Esophagus squamous epithelium (tissue), 5 donors: ENCODE measurements around the gene TCERG1L. TPM values are rescaled to one million over a fixed set of nuclear protein-coding genes. Genes with fewer than 3 reads are reported as not detected.

Experiments used
- DNase-seq: peaks from one replicate; lab custom pipeline; 2025; lab: John Stamatoyannopoulos, UW
- H3K27ac ChIP-seq, 4 donors: fragments of 200-600 bp; sonication (generic); one replicate each; pipeline ENCODE4 v1.5.1; 2016 to 2019; ENCODE audit warnings: mild to moderate bottlenecking in 1 of 4
- H3K27me3 ChIP-seq, 4 donors: fragments of 200-600 bp; sonication (generic); 1 replicate in 3 of 4; 2 replicates in 1 of 4; pipeline versions ENCODE4 v1.5.1 to v1.6.0; 2017 to 2021; ENCODE audit warnings: antibody characterized with exemption in 1 of 4
- H3K36me3 ChIP-seq, 3 donors: fragments of 200-600 bp; sonication (generic); one replicate each; pipeline ENCODE4 v1.5.1; 2016 to 2019
- H3K4me1 ChIP-seq, 3 donors: fragments of 200-600 bp; sonication (generic); one replicate each; pipeline ENCODE4 v1.5.1; 2017 to 2019
- H3K4me3 ChIP-seq, 4 donors: fragments of 200-600 bp; sonication (generic); 1 replicate in 3 of 4; 2 replicates in 1 of 4; pipeline ENCODE4 v1.5.1; 2016 to 2019; ENCODE audit warnings: mild to moderate bottlenecking in 2 of 4, moderate library complexity in 1 of 4
- H3K9me3 ChIP-seq, 3 donors: fragments of 200-600 bp; sonication (generic); one replicate each; pipeline ENCODE4 v1.5.1; 2016 to 2019
- CTCF ChIP-seq, 6 experiments: fragments of 450-650 bp in 4 of 6; fragments of 200-600 bp in 2 of 6; sonication (generic) in 2 of 6; IDR thresholded peaks; one replicate each; pipeline ENCODE4 v1.5.1; 2016 to 2019; ENCODE audit warnings: antibody characterized with exemption in 6 of 6, mild to moderate bottlenecking in 4 of 6, moderate library complexity in 4 of 6
- POLR2A ChIP-seq, 4 donors: fragments of 450-650 bp; IDR thresholded peaks; one replicate each; pipeline ENCODE4 v1.6.1; 2017; ENCODE audit warnings: antibody characterized with exemption in 4 of 4, mild to moderate bottlenecking in 4 of 4, moderate library complexity in 3 of 4
- WGBS, 2 donors: methylation state at CpG; one replicate each; pipeline ENCODE4 v1.1.5; 2018; 5-methylcytosine and 5-hydroxymethylcytosine counted together
- intact Hi-C: fragments of 100-400 bp; cut with DNase I; formaldehyde crosslinking; loops from one replicate; pipeline ENCODE4 v1.15.0; 2022
- total RNA-seq, 4 donors: library from RNA; depleted of rRNA; stranded (reverse); fragments of >200 nt; gene quantifications; one replicate each; pipeline ENCODE4 v1.1.0, GENCODE V29; 2016
- donor health status: DM: yes; HTN: yes; CAD: no.

TCERG1L gene
- total RNA-seq, 4 donors from 2014 or later = 0.12 to 2.9 (median 0.48) TPM

GRCh38 chr10:131205556-131205955 is 106.0 kb downstream of the TCERG1L start:
- Histone ChIP-seq H3K4me3 (no peak overlapping the region), H3K4me1 (no peaks in the 10 kb centered on the region), H3K9me3 (no peaks in the 10 kb centered on the region), H3K27ac (no peak overlapping the region), H3K27me3 (no peaks in the 10 kb centered on the region), H3K36me3 (no peaks in the 10 kb centered on the region)
- 87% methylated on average over 9 of the region's 9 CpGs; no CpG with 5 or more reads in 1 of the 2 donors for WGBS, 2 donors
- intact Hi-C loops = no loop called here
- DNase-seq = no peak
- TF ChIP-seq POLR2A (IDR thresholded peaks at IDR 0.05) (no peak), CTCF (IDR thresholded peaks at IDR 0.05) (no peak)

DNA sequence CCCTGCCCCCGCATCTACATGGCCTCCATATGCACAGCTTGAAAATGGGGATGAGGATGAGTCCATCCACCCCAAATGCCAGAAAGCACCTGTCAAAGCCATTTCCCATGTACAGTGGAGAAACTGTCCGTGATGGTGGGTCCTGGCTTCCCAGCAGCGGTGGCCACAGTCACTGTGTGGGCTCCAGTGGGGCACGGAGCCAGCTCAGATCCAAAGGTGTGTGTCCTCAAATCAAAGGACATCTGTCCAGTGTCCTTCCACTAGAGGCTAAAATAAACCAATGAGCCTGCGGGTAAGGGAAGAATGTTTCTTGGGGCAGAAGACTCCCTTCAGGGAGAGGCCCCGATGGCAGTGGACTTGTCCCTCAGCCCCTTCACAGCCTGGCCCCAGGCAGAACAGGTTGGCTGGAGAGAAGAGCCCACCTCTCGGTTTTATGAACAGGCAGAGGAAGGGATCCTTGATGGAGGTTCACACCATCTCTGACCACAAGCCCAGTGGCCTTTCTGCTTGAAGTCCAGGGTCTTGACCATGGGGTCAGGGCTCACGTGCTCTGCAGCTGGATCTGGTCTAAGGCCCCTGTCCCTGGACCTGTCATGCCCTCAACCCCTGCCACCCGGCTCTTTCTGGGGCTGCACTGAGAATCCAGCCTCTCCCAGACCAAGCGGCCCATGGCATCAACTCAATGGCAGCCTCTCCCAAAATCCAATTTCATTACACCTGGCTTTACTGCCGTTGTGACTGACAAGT is 106.9 kb downstream of the TCERG1L start:
- intact Hi-C loops = no loop called here
- DNase-seq = no peak
- Histone ChIP-seq H3K27me3 (peaks cover 0 to 5% (median 0%) of the 10 kb centered on the region in 4 donors), H3K9me3 (no peaks in the 10 kb centered on the region), H3K4me1 (no peaks in the 10 kb centered on the region), H3K36me3 (no peaks in the 10 kb centered on the region), H3K4me3 (no peak overlapping the region), H3K27ac (no peak overlapping the region)
- TF ChIP-seq POLR2A (IDR thresholded peaks at IDR 0.05) = no peak
- no peak for TF ChIP-seq CTCF (IDR thresholded peaks at IDR 0.05)
- WGBS, 2 donors = 68 to 85% methylated on average over 6 to 8 of the region's 11 CpGs

- 82 to 96% methylated on average over 13 to 16 of the region's 22 CpGs for WGBS, 2 donors
- H3K36me3 ChIP-seq = no peaks in the 10 kb centered on the region
- H3K27ac ChIP-seq = no peak overlapping the region
- intact Hi-C loops = no loop called here
- H3K9me3 ChIP-seq = no peaks in the 10 kb centered on the region
- no peaks in the 10 kb centered on the region for H3K4me1 ChIP-seq
- H3K27me3 ChIP-seq = peaks cover 0 to 5% (median 0%) of the 10 kb centered on the region in 4 donors
- no peak for TF ChIP-seq CTCF (IDR thresholded peaks at IDR 0.05)
- TF ChIP-seq POLR2A (IDR thresholded peaks at IDR 0.05) = no peak
- no peak for DNase-seq
- no peak overlapping the region for H3K4me3 ChIP-seq
Measured at GRCh38 chr10:131203456-131204357, 107.8 kb downstream of the TCERG1L start.

DNA sequence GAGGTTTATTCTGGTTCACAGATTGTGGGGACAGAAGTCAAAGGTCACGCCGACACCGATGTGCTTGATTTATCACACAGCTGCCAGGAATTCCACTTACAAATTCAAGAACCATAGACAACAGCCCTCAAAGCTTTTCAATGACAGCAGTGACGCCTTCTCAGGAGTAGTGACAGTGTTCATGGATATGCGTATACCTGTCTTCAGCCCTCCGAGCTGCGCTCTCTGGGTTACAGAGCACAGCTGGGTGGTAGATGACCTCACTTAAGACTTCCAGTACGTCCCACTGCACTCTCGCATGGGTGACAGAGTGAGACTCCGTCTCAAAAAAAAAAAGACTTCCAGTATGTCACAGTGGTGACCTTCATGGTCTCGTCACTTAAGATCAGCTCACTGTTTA is 108.5 kb downstream of the TCERG1L start:
- no peak overlapping the region for H3K4me3 ChIP-seq
- DNase-seq = no peak
- H3K9me3 ChIP-seq = no peaks in the 10 kb centered on the region
- H3K36me3 ChIP-seq = no peaks in the 10 kb centered on the region
- no peaks in the 10 kb centered on the region for H3K4me1 ChIP-seq
- no peak for TF ChIP-seq POLR2A (IDR thresholded peaks at IDR 0.05)
- no peak for TF ChIP-seq CTCF (IDR thresholded peaks at IDR 0.05)
- intact Hi-C loops = no loop called here
- WGBS, 2 donors = 76 to 85% methylated on average over 6 to 8 of the region's 11 CpGs
- H3K27me3 ChIP-seq = peaks cover 0 to 5% (median 0%) of the 10 kb centered on the region in 4 donors
- H3K27ac ChIP-seq = no peak overlapping the region
